NCI-H1930 (cell line): Measurements from ENCODE around the gene SPTBN5.

Experiments
- DNase-seq, 2 experiments: peaks; one replicate each; lab custom pipeline; 2025; lab: John Stamatoyannopoulos, UW

SPTBN5 gene

DNA sequence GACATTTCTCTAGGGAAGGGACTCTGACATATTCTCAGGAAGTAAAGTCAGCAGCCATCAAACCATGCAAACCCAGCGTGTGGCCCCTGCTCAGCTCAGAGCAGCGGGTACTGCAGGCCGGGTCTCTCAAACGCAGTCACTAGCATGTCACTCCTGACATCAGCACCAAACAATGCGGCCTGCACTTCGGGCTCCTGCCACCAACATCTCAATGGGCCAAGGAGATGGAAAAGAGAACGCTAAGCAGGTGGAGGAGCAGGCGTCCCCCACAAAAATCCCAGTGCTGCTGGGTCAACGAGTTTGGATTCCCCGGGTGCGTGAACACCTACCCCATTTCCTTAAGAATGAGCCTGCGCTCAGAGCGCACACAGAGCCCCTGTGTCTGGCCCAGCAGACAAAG is 9.9 kb upstream of the SPTBN5 start:
- DNase-seq, result no peak

DNA sequence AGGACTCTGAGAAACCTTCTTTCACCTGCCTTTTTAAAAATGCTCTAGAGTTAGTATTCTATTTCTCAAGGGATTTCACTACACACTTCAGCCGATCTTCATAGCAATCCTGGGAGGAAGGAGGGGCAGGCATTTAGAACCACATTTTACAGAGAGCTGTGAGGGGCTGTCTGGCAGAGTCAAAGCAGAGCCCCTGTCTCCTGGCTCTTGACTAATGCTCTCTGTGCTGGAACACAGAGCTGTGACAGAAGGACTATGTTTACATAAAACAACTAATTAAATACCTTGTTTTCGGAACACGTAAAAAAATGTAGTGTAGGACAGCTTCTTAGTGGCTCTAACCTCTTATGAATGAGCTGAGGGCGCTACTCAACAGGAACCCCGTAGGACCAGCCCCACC is 7.6 kb upstream of the SPTBN5 start:
- DNase-seq, result no peak

- DNase-seq, result no peak
These were observed 6.9 kb upstream of the SPTBN5 start for GRCh38 chr15:41900526-41901380.

GRCh38 chr15:41899854-41900442 is 6.1 kb upstream of the SPTBN5 start:
- no peak for DNase-seq

DNA sequence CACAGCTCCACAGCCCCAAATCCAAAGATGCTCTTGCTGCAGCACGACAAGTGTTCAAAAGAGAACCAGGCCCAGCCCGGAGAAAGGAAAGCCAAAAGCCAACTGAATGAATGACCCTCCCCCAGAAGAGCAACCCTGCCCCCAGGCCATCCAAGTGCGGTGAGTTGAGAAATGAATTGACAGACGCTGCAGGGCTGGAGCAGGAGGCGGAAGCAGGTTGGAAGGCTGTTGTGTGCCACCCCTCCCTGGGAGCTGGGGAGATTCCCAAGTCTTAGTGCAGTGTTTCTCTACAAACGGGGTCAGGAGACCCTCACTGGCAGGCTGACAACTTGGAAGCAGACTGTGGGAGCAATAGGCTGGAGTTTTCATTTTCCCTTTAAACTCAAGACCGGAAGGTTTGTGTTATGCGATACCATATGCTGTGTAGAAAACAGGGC is 3.5 kb upstream of the SPTBN5 start:
- DNase-seq, result no peak

GRCh38 chr15:41896566-41896965 is 2.7 kb upstream of the SPTBN5 start:
- no peak for DNase-seq

- no peak for DNase-seq
These were observed 2.1 kb upstream of the SPTBN5 start for GRCh38 chr15:41895957-41896356.

DNA sequence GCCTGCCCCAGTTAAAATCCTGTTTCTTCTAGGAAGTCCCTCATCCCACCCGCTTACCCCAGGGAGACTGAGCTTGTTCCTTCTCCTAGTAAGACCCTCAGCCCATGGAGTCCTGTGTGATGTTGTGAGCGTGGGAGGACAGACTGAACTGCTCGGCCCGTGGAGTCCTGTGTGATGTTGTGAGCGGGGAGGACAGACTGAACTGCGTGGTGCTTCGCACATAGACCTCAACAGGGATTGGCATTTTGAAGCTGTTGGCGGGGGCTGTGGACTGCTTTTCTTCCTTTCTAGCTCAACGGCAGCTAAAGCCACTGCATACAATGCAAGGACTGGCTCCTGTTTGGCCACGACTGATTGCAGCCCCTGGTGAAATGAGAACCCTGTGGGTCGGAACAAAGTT is 1.6 kb upstream of the SPTBN5 start:
- DNase-seq, result no peak

DNA sequence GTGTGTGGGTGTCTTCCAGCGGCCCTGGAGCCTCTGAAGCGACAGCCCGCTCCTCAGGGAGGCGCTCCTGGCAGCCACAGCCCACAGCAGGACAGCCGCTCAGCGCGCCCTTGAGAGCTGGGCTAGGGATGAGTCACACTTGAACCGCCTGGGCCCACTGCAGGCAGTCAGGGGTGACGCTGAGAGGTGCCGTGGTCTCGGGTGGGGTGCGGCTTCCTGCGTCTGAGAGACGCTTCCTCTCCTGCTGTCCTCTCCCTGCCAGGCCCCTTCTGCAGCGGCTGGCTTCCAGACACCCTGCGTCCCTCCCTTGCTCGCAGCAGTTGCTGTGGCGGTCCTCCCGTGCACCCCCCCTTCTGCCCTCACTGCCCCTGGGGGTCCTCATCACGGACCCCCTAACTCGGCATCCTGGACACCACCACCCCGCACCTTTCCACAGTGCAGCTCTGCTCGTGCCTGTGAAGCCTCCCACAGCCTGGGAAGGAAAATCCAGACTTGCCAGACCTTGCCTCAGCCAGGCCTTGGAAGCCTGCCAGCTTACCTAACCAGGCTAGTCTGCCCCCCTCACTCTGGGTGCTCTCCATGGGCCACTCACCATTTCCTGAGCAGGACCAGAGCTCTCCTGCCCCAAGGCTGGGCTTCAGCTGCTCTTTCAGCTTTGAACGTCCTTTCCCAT is 1.1 kb upstream of the SPTBN5 start:
- no peak for DNase-seq

DNA sequence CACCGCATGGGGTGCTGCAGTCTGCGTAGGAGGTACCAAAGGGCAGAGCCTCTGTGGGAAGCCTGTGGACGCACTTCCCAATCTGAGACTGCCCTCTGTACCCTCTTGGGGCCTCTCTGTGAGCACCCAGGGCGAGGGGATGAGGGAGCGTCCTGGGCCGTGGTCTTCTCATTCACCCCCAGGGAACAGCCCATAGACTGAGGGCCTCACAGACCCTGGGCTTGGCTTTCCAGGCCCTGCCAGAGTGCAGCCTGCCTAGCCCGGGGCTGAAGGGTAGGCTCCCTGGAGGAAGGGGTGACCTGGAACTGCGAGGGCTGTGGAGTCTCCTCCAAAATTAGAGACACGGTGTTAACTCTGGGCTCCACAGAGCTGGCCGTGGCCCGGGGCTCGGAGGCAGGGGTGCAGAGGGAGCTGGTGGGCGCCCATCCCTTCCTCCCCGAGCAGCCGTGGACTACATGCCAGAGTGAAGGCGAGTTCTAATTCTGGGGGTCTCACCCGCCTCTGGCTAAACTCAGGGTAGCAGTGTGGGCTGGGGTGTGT is 468 bp upstream of the SPTBN5 start:
- no peak for DNase-seq

DNA sequence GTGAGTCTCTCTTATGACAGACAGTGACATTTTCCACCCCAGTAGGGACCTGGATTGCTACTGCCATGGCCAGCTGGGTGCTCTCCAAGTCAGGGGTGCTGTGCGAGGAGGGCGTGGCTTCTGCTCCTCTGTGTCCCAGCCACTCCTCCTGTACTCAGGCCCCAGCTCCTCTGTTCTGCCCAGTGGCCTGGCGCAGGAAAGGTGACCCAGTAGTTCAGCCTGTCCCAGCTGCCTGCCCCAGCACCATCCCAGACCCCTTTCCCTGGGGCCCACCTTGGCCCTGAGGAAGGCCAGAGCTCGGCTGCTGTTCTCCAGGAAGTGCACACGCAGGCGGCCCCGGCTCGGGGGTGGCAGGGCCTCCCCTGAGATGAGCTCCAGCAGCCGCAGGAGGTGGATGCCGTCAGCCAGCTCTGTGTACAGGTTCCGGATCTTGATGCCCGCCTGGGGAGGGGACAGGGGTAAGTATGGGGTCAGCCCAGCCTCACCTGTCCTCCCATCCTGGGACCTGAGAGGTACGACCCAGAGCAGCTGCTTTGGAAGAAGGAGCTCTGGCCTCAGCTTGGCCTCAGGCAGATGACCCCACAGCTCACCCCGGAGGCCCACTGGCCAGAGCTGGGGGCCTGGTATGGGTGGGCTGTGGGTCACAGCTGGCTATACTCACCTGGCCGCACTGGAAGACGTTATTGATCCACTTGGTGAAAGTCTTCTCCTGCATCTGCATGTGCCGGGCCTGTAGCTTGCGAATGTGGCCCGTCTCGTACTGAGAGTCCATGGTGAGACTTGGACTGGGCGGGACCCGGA is 1.0 kb downstream of the SPTBN5 start:
- no peak for DNase-seq

DNA sequence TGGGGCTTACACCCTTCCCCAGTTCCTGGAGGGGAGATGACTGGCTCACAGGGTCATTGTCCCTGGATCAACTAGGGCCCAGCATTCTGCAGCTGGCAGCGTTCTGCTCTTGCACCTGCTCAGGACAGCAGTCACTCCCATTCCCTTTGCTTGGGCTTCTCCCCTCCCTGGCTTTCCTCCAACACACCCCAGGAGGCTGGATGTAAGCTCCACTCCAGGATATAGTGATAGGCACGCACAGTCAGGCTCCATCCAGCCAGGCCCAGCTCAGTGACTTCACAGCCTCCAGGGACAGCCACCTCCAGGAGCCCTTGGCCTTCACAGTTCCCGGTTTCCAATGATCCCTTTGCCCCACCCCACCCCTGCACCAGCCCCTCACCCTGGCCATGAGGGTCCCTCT is 1.9 kb downstream of the SPTBN5 start:
- no peak for DNase-seq

- DNase-seq, result no peak
These were observed 2.6 kb downstream of the SPTBN5 start for GRCh38 chr15:41891226-41891625.

GRCh38 chr15:41890050-41890690 is 3.7 kb downstream of the SPTBN5 start:
- DNase-seq, result no peak

- DNase-seq, result no peak
These were observed 5.1 kb downstream of the SPTBN5 start for GRCh38 chr15:41888662-41889253.

GRCh38 chr15:41887893-41888292 is 6.0 kb downstream of the SPTBN5 start:
- no peak for DNase-seq

DNA sequence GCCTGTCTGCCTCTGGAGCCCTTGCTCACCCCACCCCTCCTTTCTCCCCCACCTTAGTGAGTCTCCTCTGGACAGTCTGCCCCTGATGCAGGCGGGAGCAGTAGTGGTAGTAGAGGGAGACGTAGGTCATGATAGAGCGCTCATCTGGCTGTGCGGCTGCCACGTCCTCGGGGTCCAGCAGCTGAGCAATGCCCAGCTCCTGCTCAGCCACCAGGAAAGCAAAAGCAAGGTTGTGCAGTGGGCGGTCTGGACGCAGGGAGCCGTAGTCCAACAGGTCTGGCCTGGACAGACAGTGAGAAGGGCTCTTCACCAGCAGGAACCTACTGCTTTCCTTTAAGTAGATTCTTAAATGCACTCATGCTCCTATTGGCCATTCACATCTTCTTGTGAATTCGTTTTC is 6.7 kb downstream of the SPTBN5 start:
- DNase-seq, result no peak

DNA sequence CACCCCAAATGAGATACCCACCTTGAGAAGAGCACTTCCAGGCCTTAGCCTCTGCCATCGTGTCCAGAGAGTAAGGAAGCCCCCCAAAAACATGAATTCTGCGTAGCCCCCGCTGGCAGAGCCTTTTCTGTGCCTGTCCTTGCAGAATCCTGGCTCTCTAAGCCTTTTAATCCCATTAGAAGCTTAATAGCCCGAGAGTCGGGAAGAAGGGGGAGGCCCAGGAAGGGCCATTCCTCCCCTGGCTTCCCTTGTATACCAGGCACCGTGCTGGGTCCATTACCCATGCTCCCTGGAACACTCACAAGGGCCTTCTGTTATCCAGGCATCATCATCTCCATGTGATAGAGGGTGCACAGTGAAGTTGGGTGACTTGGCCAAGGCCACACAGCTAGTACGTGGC is 7.1 kb downstream of the SPTBN5 start:
- no peak for DNase-seq

GRCh38 chr15:41885841-41886240 is 8.0 kb downstream of the SPTBN5 start:
- no peak for DNase-seq

DNA sequence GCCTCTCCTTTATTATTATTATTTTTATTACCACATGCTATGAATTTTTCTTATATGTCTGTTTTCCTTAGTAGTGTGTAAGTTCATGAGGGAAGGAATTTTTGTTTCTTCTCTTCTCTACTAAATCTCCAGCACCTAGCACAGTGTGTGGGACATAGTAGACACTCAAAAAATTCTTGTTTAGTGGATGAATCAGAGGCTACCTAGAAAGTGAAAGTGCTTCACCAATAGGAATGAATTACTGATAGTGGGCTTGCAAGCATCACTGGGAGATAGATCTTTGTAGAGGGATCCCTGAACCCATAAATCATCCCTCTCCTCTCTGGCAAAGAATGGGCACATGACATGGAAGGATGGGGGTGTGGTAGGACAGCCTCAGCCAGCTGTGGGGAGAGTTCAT is 8.5 kb downstream of the SPTBN5 start:
- DNase-seq, result no peak

DNA sequence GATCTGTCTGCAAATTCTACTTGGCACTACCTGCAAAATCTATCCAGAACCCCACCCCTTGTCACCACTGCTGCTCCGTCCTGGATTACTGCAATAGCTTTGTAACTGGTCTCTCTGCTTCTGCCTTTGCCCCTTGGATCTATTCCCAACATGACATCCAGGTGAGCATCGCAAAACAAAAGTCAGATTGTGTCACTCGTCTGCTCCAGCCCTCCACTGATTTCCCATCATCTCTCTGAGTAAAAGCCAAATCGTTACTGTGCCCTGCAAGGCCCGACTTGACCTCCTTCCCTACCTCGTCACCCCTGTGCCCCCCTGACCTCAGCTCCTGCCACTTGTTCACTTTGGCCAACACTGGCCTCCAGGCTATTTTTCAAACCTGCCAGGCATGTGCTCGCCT is 9.4 kb downstream of the SPTBN5 start:
- no peak for DNase-seq
